Ishikawa (cell line): Measurements from ENCODE around the gene RAD9A.

Experiments used
- CEBPB ChIP-seq: IDR thresholded peaks from 2 replicates; pipeline ENCODE4 v1.6.1; 2012
- CREB1 ChIP-seq: IDR thresholded peaks from 2 replicates; pipeline ENCODE4 v1.6.1; 2012; ENCODE audit warnings: low read depth
- EP300 ChIP-seq: IDR thresholded peaks from 2 replicates; pipeline ENCODE4 v1.6.1; 2012; ENCODE audit warnings: borderline replicate concordance
- MAX ChIP-seq: IDR thresholded peaks from 2 replicates; pipeline ENCODE4 v1.6.1; 2012
- RAD21 ChIP-seq: IDR thresholded peaks from 2 replicates; pipeline ENCODE4 v1.6.1; 2012; ENCODE audit warnings: low read depth
- REST ChIP-seq: IDR thresholded peaks from 2 replicates; pipeline ENCODE4 v1.6.1; 2012; ENCODE audit warnings: low read depth, mild to moderate bottlenecking
- TAF1 ChIP-seq: IDR thresholded peaks from 2 replicates; pipeline ENCODE4 v1.6.1; 2012; ENCODE audit warnings: low read depth, mild to moderate bottlenecking
- TEAD4 ChIP-seq: IDR thresholded peaks from 2 replicates; pipeline ENCODE4 v1.6.1; 2012
- YY1 ChIP-seq: IDR thresholded peaks from 2 replicates; pipeline ENCODE4 v1.6.1; 2012; ENCODE audit warnings: low read depth
- ZBTB7A ChIP-seq: IDR thresholded peaks from 2 replicates; pipeline ENCODE4 v1.6.1; 2012; ENCODE audit warnings: low read depth

GRCh38 chr11:67419325-67420049 lies 27.7 kb downstream of the RAD9A start:
- TF ChIP-seq MAX (no peak), REST (no peak), CEBPB (no peak), CREB1 (no peak), ZBTB7A (no peak), RAD21 (no peak), TEAD4 (no peak), YY1 (no peak), TAF1 (no peak), EP300 (no peak)
